Kidney (tissue), 14 donors: Measurements from ENCODE around the gene PEX14. TPM values are rescaled to one million over a fixed set of nuclear protein-coding genes. Genes with fewer than 3 reads are reported as not detected.

Experiments
- DNase-seq, 5 donors: peaks; one replicate each; pipeline ENCODE4 v3.0.0-alpha.2; 2013 to 2020
- FAIRE-seq: peaks from 2 replicates; lab custom pipeline; 2012; peaks lifted over from hg19 to GRCh38; lab: Jason Lieb, UNC
- H3K27ac ChIP-seq, 2 donors: one replicate each; pipeline ENCODE4 v1.7.0; 2013; ENCODE audit warnings: low read depth in 2 of 2, low read length in 2 of 2, inconsistent platforms in 1 of 2
- H3K27me3 ChIP-seq: one replicate; pipeline ENCODE4 v1.7.1; 2013; ENCODE audit warnings: low read length, inconsistent platforms; ENCODE audit not compliant: control insufficient read depth, insufficient read depth
- H3K36me3 ChIP-seq, 3 donors: one replicate each; pipeline versions ENCODE4 v1.7.0 to v1.7.1; 2013; ENCODE audit warnings: low read length in 3 of 3, control low read depth in 1 of 3, inconsistent platforms in 1 of 3; ENCODE audit not compliant: insufficient read depth in 3 of 3, control insufficient read depth in 2 of 3
- H3K4me1 ChIP-seq, 3 donors: one replicate each; pipeline versions ENCODE4 v1.7.0 to v1.7.1; 2013; ENCODE audit warnings: low read length in 3 of 3, inconsistent platforms in 1 of 3, low read depth in 1 of 3; ENCODE audit not compliant: control insufficient read depth in 2 of 3, insufficient read depth in 2 of 3
- H3K4me3 ChIP-seq, 3 donors: one replicate each; pipeline versions ENCODE4 v1.7.0 to v1.8.1; 2013; ENCODE audit warnings: low read length in 3 of 3, control low read depth in 1 of 3, inconsistent platforms in 1 of 3
- H3K9ac ChIP-seq, 3 donors: one replicate each; pipeline versions ENCODE4 v1.7.0 to v1.7.1; 2013; ENCODE audit warnings: low read length in 3 of 3, control low read depth in 1 of 3, inconsistent platforms in 1 of 3
- H3K9me3 ChIP-seq, 3 donors: one replicate each; pipeline versions ENCODE4 v1.7.0 to v1.7.1; 2013; ENCODE audit warnings: low read length in 3 of 3, control low read depth in 1 of 3, inconsistent platforms in 1 of 3; ENCODE audit not compliant: control insufficient read depth in 2 of 3, insufficient read depth in 1 of 3
- CTCF ChIP-seq: IDR thresholded peaks from 3 replicates; pipeline ENCODE4 v1.5.1; 2012; ENCODE audit warnings: mild to moderate bottlenecking, moderate library complexity, borderline replicate concordance; ENCODE audit not compliant: insufficient read depth; ENCODE audit errors: extremely low read depth
- intact Hi-C: fragments of 100-400 bp; cut with DNase I; formaldehyde crosslinking; loops from one replicate; pipeline ENCODE4 v1.11.1; 2022
- polyA plus RNA-seq: library from polyadenylated mRNA; stranded (reverse); fragments of 350-450 nt; fragmentation: Illumina TruSeq; extraction: RNeasy Lipid Tissue Mini Kit (QIAGEN cat#74804); gene quantifications from one replicate; pipeline ENCODE4 v1.2.3, GENCODE V29; 2014; ENCODE audit warnings: low read depth, low replicate concordance; ENCODE audit not compliant: insufficient read depth
- total RNA-seq: library from RNA; stranded (reverse); fragmentation: NEBNext Ultra II Directional; extraction: Animal tissue kit (Norgen Biotek cat#: 25700); gene quantifications from one replicate; pipeline ENCODE4 v1.2.1, GENCODE V29; 2021
- donor health status: control.
- donor health status: control.
- donor health status: control.
- donor health status: control.
- donor health status: control.
- donor health status: DM: yes; HTN: yes; CAD: no.
- donor health status: Normal renal cell carcinoma (clear cell type).

PEX14 gene
- total and polyA plus RNA-seq, 2 donors from 2014 or later, result 22.8 to 25.8 TPM

- TF ChIP-seq CTCF, result no peak
- intact Hi-C loops, result no loop called here
- no peak overlapping the region for H3K4me3 ChIP-seq
- no peak overlapping the region for H3K9ac ChIP-seq
- H3K9me3 ChIP-seq, result no peaks in the 10 kb centered on the region
- H3K4me1 ChIP-seq, result peaks cover 0 to 4% (median 0%) of the 10 kb centered on the region in 3 donors
- FAIRE-seq (no peak), DNase-seq (peak in 1 of 5 donors; percentile 43)
- no peaks in the 10 kb centered on the region for H3K27me3 ChIP-seq
- peaks cover 0 to 4% (median 0%) of the 10 kb centered on the region in 3 donors for H3K36me3 ChIP-seq
- peak overlapping the region; percentile 24 to 25 for H3K27ac ChIP-seq
These were observed 66.5 kb downstream of the PEX14 start for GRCh38 chr1:10541286-10541685.

- Histone ChIP-seq H3K36me3 (no peaks in the 10 kb centered on the region), H3K27me3 (no peaks in the 10 kb centered on the region), H3K4me1 (peaks cover 0 to 4% (median 0%) of the 10 kb centered on the region in 3 donors), H3K9ac (no peak overlapping the region), H3K27ac (no peak overlapping the region), H3K4me3 (no peak overlapping the region), H3K9me3 (no peaks in the 10 kb centered on the region)
- FAIRE-seq (no peak), DNase-seq (no peak)
- no peak for TF ChIP-seq CTCF
- intact Hi-C loops, result no loop called here
These were observed 69.5 kb downstream of the PEX14 start for GRCh38 chr1:10544239-10544638.

GRCh38 chr1:10546896-10547295 is 72.1 kb downstream of the PEX14 start:
- H3K4me3 ChIP-seq, result no peak overlapping the region
- no peaks in the 10 kb centered on the region for H3K36me3 ChIP-seq
- no peaks in the 10 kb centered on the region for H3K4me1 ChIP-seq
- no peak overlapping the region for H3K9ac ChIP-seq
- H3K27me3 ChIP-seq, result no peaks in the 10 kb centered on the region
- intact Hi-C loops, result no loop called here
- no peak overlapping the region for H3K27ac ChIP-seq
- FAIRE-seq, result no peak
- no peak for TF ChIP-seq CTCF
- no peaks in the 10 kb centered on the region for H3K9me3 ChIP-seq
- DNase-seq, result no peak
